NCI-H748 (cell line): ENCODE results near the gene ECPAS.
"Not testable (repeated sequence)": the region's sequence is repeated elsewhere in the genome, so short reads cannot be mapped to it uniquely, and the experiment has no call there.

Experiments used
- DNase-seq: peaks from one replicate; lab custom pipeline; 2025; ENCODE audit not compliant: unreplicated experiment; lab: John Stamatoyannopoulos, UW

ECPAS gene

GRCh38 chr9:111483858-111484571 lies at the start of gene ECPAS:
ECPAS (minus strand) TSS chr9:111484383; CDS start chr9:111472918, 11,465 bp downstream.
- peak; percentile 89 for DNase-seq

GRCh38 chr9:111533099-111533790 lies 49.1 kb upstream of the ECPAS start:
- DNase-seq: no peak

GRCh38 chr9:111531716-111532115 lies 47.5 kb upstream of the ECPAS start:
- no peak for DNase-seq

- no peak for DNase-seq
Measured at GRCh38 chr9:111529787-111530186, 45.6 kb upstream of the ECPAS start.

- DNase-seq: no peak
Measured at GRCh38 chr9:111527347-111527746, 43.2 kb upstream of the ECPAS start.

- DNase-seq: peak; percentile 95
Measured at GRCh38 chr9:111525056-111525977, 41.1 kb upstream of the ECPAS start, which contains the start of gene ZNF483. ZNF483 (plus strand) TSS chr9:111525179; CDS start chr9:111527396, 2,217 bp downstream.

- DNase-seq: no peak
Measured at GRCh38 chr9:111524731-111525055, 40.5 kb upstream of the ECPAS start.

GRCh38 chr9:111516061-111516465 lies 31.9 kb upstream of the ECPAS start:
- peak; percentile 4 for DNase-seq

GRCh38 chr9:111514967-111515366 lies 30.8 kb upstream of the ECPAS start:
- no peak for DNase-seq

- DNase-seq: not testable (repeated sequence)
Measured at GRCh38 chr9:111511581-111511980, 27.4 kb upstream of the ECPAS start.

- DNase-seq: no peak
Measured at GRCh38 chr9:111502506-111502905, 18.3 kb upstream of the ECPAS start.

GRCh38 chr9:111501648-111502047 lies 17.5 kb upstream of the ECPAS start:
- DNase-seq: no peak

GRCh38 chr9:111501005-111501562 lies 16.9 kb upstream of the ECPAS start:
- no peak for DNase-seq

- not testable (repeated sequence) for DNase-seq
Measured at GRCh38 chr9:111497196-111497595, 13.0 kb upstream of the ECPAS start.

- no peak for DNase-seq
Measured at GRCh38 chr9:111484572-111484894, 350 bp upstream of the ECPAS start.

- peak; percentile 81 for DNase-seq
Measured at GRCh38 chr9:111483439-111483857, 735 bp downstream of the ECPAS start.

GRCh38 chr9:111482694-111483438 lies 1.3 kb downstream of the ECPAS start:
- DNase-seq: peak; percentile 81

GRCh38 chr9:111481885-111482636 lies 2.1 kb downstream of the ECPAS start:
- DNase-seq: peak; percentile 69

GRCh38 chr9:111477677-111478076 lies 6.5 kb downstream of the ECPAS start:
- no peak for DNase-seq

GRCh38 chr9:111475195-111475594 lies 9.0 kb downstream of the ECPAS start:
- no peak for DNase-seq
